Astrocyte (in vitro differentiated cells and primary cell): ENCODE results near the gene TUNAR. TPM values are rescaled to one million over a fixed set of nuclear protein-coding genes. Genes with fewer than 3 reads are reported as not detected.

Source experiments
- DNase-seq: peaks from one replicate; pipeline ENCODE4 v3.0.0-alpha.2; 2010; ENCODE audit warnings: low read depth
- FAIRE-seq: peaks from 2 replicates; lab custom pipeline; 2011; peaks lifted over from hg19 to GRCh38; lab: Jason Lieb, UNC
- H2AFZ ChIP-seq: 2 replicates; pipeline ENCODE4 v1.6.0; 2012; ENCODE audit warnings: low read depth, low read length, inconsistent platforms
- H3K27ac ChIP-seq: 2 replicates; pipeline ENCODE4 v1.5.1; 2011; ENCODE audit warnings: low read depth, low read length, inconsistent platforms
- H3K27me3 ChIP-seq: 2 replicates; pipeline ENCODE4 v1.6.0; 2011; ENCODE audit warnings: low read length, inconsistent platforms; ENCODE audit not compliant: insufficient read depth
- H3K36me3 ChIP-seq: 2 replicates; pipeline ENCODE4 v1.5.1; 2011; ENCODE audit warnings: low read length, inconsistent platforms; ENCODE audit not compliant: insufficient read depth
- H3K4me1 ChIP-seq: 2 replicates; pipeline ENCODE4 v1.5.1; 2011; ENCODE audit warnings: low read length, inconsistent platforms; ENCODE audit not compliant: insufficient read depth
- H3K4me2 ChIP-seq: 2 replicates; pipeline ENCODE4 v1.6.0; 2012; ENCODE audit warnings: low read length, inconsistent platforms
- H3K4me3 ChIP-seq: 2 replicates; pipeline ENCODE4 v1.5.1; 2011; ENCODE audit warnings: low read depth, mild to moderate bottlenecking, low read length, inconsistent platforms; ENCODE audit not compliant: insufficient read depth
- H3K79me2 ChIP-seq: 2 replicates; pipeline ENCODE4 v1.6.0; 2012; ENCODE audit warnings: mild to moderate bottlenecking, low read length, inconsistent platforms; ENCODE audit not compliant: insufficient read depth
- H3K9ac ChIP-seq: 2 replicates; pipeline ENCODE4 v1.6.0; 2012; ENCODE audit warnings: mild to moderate bottlenecking, low read length, inconsistent platforms
- H3K9me3 ChIP-seq: 2 replicates; pipeline ENCODE4 v1.5.1; 2012; ENCODE audit warnings: low read depth, mild to moderate bottlenecking, low read length, inconsistent platforms; ENCODE audit not compliant: insufficient read depth
- H4K20me1 ChIP-seq: 2 replicates; pipeline ENCODE4 v1.6.0; 2012; ENCODE audit warnings: low read length, inconsistent platforms; ENCODE audit not compliant: insufficient read depth
- H3K27ac Mint-ChIP-seq: one replicate; pipeline ENCODE4 v1.8.0; 2021; ENCODE audit warnings: mild to moderate bottlenecking, mixed read lengths; ENCODE audit not compliant: unreplicated experiment
- H3K27me3 Mint-ChIP-seq: one replicate; pipeline ENCODE4 v1.8.0; 2021; ENCODE audit warnings: low read depth, mixed read lengths; ENCODE audit not compliant: unreplicated experiment
- H3K36me3 Mint-ChIP-seq: one replicate; pipeline ENCODE4 v1.8.0; 2021; ENCODE audit warnings: low read depth, mixed read lengths; ENCODE audit not compliant: unreplicated experiment
- H3K4me1 Mint-ChIP-seq: one replicate; pipeline ENCODE4 v1.8.0; 2021; ENCODE audit warnings: low read depth, mixed read lengths; ENCODE audit not compliant: unreplicated experiment
- H3K4me3 Mint-ChIP-seq: one replicate; pipeline ENCODE4 v1.8.0; 2021; ENCODE audit warnings: mild to moderate bottlenecking, moderate library complexity, mixed read lengths; ENCODE audit not compliant: unreplicated experiment
- H3K9me3 Mint-ChIP-seq: one replicate; pipeline ENCODE4 v1.8.0; 2021; ENCODE audit warnings: mild to moderate bottlenecking, mixed read lengths; ENCODE audit not compliant: unreplicated experiment
- EZH2 ChIP-seq: IDR thresholded peaks from 2 replicates; pipeline ENCODE4 v1.6.1; 2012; ENCODE audit warnings: mild to moderate bottlenecking, low read length, inconsistent platforms; ENCODE audit not compliant: insufficient read depth
- total RNA-seq: library from RNA; stranded (reverse); gene quantifications from 2 replicates; pipeline ENCODE4 v1.2.1, GENCODE V29; 2021
- TF ChIP-seq, protein P1 (sequence below): IDR thresholded peaks from 2 replicates; pipeline ENCODE4 v1.5.1; 2011; ENCODE audit warnings: low read depth, mild to moderate bottlenecking, inconsistent platforms, low read length, moderate library complexity; ENCODE audit not compliant: insufficient read depth

The TUNAR gene
- total RNA-seq, 1 donor from 2014 or later = 1.0 TPM

DNA sequence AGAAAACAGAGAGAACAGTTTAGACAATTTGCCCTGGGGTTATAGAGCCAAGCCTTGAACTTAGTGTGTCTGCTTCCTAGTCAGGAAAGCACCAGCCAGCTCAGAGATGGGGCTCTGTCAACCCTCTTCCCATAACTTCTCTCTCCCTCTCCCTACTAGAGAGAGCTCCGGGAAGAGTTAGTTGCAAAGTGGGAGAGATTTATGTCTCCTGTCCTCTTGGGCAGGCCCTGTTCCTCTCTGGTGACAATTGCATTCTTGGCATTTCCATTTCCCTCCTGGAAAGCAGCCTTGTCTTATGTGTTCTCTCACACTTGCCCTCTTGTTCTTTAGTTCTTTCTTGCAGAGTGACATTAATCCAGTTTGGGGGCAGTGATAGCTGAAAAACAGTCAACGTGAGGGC is 42.1 kb upstream of the TUNAR start:
- Histone ChIP-seq H3K9me3 (no peaks in the 10 kb centered on the region), H3K36me3 (no peaks in the 10 kb centered on the region), H3K4me3 (no peak overlapping the region), H3K9ac (no peak overlapping the region), H2AFZ (no peak overlapping the region), H4K20me1 (no peaks in the 10 kb centered on the region), H3K79me2 (no peaks in the 10 kb centered on the region), H3K4me1 (no peaks in the 10 kb centered on the region), H3K27ac (no peak overlapping the region), H3K4me2 (no peak overlapping the region), H3K27me3 (no peaks in the 10 kb centered on the region)
- peaks cover 11% of the 10 kb centered on the region for H3K4me1 Mint-ChIP-seq
- FAIRE-seq (no peak), DNase-seq (no peak)
- no peak overlapping the region for H3K27ac Mint-ChIP-seq
- TF ChIP-seq, protein P1, sequence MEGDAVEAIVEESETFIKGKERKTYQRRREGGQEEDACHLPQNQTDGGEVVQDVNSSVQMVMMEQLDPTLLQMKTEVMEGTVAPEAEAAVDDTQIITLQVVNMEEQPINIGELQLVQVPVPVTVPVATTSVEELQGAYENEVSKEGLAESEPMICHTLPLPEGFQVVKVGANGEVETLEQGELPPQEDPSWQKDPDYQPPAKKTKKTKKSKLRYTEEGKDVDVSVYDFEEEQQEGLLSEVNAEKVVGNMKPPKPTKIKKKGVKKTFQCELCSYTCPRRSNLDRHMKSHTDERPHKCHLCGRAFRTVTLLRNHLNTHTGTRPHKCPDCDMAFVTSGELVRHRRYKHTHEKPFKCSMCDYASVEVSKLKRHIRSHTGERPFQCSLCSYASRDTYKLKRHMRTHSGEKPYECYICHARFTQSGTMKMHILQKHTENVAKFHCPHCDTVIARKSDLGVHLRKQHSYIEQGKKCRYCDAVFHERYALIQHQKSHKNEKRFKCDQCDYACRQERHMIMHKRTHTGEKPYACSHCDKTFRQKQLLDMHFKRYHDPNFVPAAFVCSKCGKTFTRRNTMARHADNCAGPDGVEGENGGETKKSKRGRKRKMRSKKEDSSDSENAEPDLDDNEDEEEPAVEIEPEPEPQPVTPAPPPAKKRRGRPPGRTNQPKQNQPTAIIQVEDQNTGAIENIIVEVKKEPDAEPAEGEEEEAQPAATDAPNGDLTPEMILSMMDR = no peak
- no peak for TF ChIP-seq EZH2
- H3K4me3 Mint-ChIP-seq = no peak overlapping the region
- peaks cover 18% of the 10 kb centered on the region for H3K27me3 Mint-ChIP-seq
- peaks cover 3% of the 10 kb centered on the region for H3K9me3 Mint-ChIP-seq
- H3K36me3 Mint-ChIP-seq = no peaks in the 10 kb centered on the region

DNA sequence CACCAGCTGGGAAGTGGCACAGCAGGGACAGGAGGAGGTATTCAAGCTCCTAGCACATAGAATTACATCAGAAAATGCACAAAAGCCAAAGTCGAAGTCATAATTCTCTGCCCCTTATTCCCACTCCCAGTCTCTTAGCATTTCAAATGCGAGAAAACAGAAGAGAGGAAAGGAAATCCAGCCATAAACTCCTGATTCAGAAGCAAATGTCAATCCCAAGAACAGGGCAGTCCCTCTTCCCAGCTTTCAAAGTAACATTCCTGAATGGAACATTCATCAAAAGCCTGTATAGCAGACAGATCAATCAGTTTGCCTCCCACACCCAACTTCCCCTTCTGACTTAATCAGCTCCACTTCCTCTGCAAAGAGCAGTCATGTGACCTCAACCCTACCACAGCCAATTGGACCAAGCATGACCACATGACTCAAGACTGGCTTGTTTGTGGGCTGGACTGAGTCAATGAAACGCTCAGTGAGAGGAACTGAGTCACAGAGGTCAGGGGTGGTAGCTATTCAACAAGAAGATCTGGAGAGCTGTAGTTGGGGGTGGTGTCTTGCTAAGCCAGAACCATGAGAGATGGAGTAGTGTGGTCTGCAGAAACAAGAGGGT is 41.4 kb upstream of the TUNAR start:
- DNase-seq = peak; percentile 14
- H3K79me2 ChIP-seq = no peaks in the 10 kb centered on the region
- no peak overlapping the region for H3K27ac ChIP-seq
- Mint-ChIP-seq H3K27ac (peak overlapping the region; percentile 60), H3K4me1 (peaks cover 11% of the 10 kb centered on the region), H3K36me3 (no peaks in the 10 kb centered on the region), H3K4me3 (no peak overlapping the region), H3K9me3 (peaks cover 3% of the 10 kb centered on the region), H3K27me3 (peaks cover 12% of the 10 kb centered on the region)
- H3K9ac ChIP-seq = no peak overlapping the region
- no peak for TF ChIP-seq EZH2
- TF ChIP-seq, protein P1 = no peak
- no peaks in the 10 kb centered on the region for H4K20me1 ChIP-seq
- peak overlapping the region; percentile 30 for H2AFZ ChIP-seq
- peak overlapping the region; percentile 47 for H3K4me2 ChIP-seq
- no peaks in the 10 kb centered on the region for H3K4me1 ChIP-seq
- H3K36me3 ChIP-seq = no peaks in the 10 kb centered on the region
- no peak overlapping the region for H3K4me3 ChIP-seq
- no peaks in the 10 kb centered on the region for H3K27me3 ChIP-seq
- no peaks in the 10 kb centered on the region for H3K9me3 ChIP-seq
- FAIRE-seq = no peak

DNA sequence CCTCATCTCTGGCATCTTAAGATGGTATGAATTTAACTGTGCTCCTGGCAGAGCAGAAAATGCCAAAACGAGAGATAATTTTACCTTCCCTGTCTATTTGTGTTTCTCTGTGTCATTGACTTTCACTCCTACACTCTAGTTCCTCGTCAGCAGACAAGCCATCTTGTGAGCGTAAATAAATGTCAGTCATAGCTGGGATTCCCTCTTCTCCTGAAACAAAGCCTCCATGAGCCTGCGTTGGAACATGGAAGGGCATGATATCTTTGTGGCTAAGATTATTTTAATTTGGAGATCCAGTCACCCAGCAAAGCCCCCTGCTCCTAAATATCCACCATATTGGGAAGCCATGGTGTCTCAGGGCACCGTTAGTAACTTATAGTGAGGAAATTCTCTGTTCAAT is 37.8 kb upstream of the TUNAR start:
- no peak overlapping the region for H3K4me3 ChIP-seq
- no peaks in the 10 kb centered on the region for H3K36me3 ChIP-seq

More for the DNA sequence above, 37.8 kb upstream of the TUNAR start:
- peaks cover 3% of the 10 kb centered on the region for H3K9me3 Mint-ChIP-seq
- no peaks in the 10 kb centered on the region for H3K79me2 ChIP-seq
- no peak overlapping the region for H3K4me2 ChIP-seq
- peaks cover 8% of the 10 kb centered on the region for H3K27me3 Mint-ChIP-seq
- H3K36me3 Mint-ChIP-seq = no peaks in the 10 kb centered on the region
- FAIRE-seq (no peak), DNase-seq (no peak)
- no peak overlapping the region for H3K4me3 Mint-ChIP-seq
- no peak overlapping the region for H2AFZ ChIP-seq
- TF ChIP-seq, protein P1 = no peak
- TF ChIP-seq EZH2 = no peak
- no peaks in the 10 kb centered on the region for H4K20me1 ChIP-seq
- no peak overlapping the region for H3K27ac ChIP-seq
- H3K4me1 Mint-ChIP-seq = peaks cover 11% of the 10 kb centered on the region
- H3K9ac ChIP-seq = no peak overlapping the region
- no peak overlapping the region for H3K27ac Mint-ChIP-seq
- H3K9me3 ChIP-seq = no peaks in the 10 kb centered on the region
- no peaks in the 10 kb centered on the region for H3K4me1 ChIP-seq
- H3K27me3 ChIP-seq = no peaks in the 10 kb centered on the region
